Activated CD8-positive, alpha-beta memory T cell treated with anti-CD3 and anti-CD28 coated beads, Interleukin-2, amount 50 U/mL, for 4 hours (primary cell): ENCODE results near the gene SPINT2.
"Not testable (repeated sequence)": the region's sequence is repeated elsewhere in the genome, so short reads cannot be mapped to it uniquely, and the experiment has no call there.

Experiments
- DNase-seq: peaks from one replicate; pipeline ENCODE4 v3.0.0-alpha.2; 2020

The SPINT2 gene

DNA sequence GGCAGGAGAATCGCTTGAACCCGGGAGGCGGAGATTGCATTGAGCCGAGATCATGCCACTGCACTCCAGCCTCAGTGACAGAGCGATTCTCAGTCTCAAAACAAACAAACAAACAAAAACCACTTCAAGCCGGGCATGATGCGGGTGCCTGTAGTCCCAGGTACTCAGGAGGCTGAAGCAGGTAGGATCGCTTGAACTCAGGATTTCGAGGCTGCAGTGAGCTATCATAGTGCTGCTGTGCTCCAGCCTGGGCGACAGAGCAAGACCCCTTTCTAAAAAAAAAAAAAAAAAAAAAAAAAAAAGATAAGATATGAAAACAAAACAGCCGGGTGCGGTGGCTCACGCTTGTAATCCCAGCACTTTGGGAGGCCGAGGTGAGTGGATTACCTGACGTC, 21.1 kb upstream of the SPINT2 start:
- no peak for DNase-seq

DNA sequence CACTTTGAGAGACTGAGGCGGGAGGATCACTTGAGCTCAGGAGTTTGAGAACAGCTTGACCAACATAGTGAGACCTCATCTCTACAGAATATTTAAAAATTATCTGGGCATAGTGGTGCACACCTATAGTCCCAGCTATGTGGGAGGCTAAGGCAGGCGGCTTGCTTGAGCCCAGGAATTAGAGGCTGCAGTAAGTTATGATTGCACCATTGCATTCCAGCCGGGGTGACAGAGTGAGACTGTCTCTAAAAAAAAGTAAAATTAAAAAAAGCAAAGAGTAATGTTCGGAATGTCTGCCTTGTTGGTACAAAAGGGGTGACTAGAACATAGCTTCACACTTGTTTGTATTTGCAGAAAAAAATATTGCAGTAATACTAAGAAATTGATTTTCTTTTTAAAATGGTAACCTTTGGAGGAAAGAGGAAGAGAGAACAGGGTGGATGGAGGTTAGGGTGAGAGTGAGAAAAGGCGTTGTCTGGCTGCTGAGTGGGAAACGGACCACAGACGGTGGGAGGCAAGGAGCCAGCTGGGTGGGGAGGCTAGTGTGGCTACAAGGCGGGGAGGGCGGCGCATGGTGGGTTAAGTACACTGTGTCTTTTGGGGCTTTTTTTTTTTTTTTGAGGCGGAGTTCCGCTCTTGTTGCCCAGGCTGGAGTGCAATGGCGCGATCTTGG, 18.4 kb upstream of the SPINT2 start:
- DNase-seq, result no peak

DNA sequence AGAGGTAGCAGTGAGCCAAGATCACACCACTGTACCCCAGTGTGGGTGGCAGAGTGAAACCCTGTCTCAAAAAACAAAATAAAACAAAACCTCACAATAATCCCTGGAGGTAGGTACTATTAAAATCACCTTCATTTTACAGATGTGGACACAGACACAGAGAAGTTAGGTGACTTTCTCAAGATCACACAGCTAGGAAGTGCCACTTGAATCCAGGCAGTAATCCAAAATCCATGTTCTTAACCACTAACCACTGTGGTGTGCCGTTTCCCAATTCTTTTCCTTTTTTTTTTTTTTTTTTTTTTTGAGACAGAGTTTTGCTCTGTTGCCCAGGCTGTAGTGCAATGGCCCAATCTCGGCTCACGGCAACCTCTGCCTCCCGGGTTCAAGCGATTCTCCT, 17.2 kb upstream of the SPINT2 start:
- DNase-seq, result no peak

DNA sequence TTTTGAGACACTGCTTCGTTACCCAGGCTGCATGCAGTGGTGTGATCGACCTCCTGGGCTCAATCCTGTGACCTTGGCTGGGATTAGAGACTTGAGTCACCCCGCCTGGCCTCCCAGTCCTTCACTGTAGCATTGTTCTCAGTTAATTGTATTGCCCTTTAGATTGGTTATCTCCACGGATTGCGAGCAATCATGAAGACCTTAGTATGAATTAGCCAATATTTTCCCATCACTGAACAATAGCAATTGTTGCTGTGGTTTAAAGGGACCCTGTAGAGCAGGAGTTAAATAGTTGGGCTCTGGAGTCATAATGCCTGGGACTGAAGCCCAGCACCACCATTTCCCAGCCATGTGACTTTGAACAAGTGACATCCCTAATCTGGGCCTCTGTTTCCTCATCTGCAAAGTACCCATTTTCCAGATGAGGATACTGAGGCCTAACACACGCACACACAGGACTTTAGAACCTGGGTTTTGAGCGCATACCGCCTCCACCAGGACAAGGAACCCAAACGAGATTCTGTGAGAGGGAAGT, 16.6 kb upstream of the SPINT2 start:
- DNase-seq, result no peak

DNA sequence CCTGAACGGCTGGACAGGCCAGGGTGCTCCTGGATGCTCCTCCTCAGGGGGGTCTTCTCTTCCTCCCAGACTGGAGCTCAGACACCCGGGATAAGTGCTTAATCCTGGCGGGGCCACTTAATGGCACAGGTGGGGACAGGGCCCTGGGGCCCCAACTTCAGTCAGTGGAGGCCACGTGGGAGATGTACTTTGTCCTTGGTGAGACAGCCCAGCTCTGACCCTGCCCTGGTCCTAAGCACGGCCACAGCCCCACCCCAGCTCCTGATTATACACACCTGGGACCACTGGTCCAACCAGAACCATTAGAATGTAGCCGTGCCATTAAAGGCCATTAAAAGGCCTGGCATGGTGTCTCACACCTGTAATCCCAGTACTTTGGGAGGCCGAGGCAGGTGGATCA, 16.0 kb upstream of the SPINT2 start:
- DNase-seq, result no peak

DNA sequence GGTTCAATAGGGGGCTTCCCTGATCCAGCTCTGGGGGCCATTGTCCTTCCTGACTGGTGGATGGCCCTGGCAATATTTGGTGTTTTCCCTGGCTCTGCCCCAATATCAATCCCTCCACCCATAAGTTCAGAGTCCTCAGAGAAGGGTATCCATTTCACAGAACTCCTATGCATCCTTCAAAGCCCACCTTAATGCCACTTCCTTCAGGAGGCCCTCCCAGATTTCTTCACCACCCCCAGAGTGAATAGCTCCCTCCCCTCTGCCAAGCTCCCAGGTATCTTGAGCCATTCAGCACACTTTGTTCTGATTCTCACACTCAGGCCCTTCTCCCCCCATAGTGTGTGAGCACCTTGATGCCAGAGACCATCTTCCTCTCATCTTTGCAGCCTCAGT, 13.9 kb upstream of the SPINT2 start:
- DNase-seq, result no peak

DNA sequence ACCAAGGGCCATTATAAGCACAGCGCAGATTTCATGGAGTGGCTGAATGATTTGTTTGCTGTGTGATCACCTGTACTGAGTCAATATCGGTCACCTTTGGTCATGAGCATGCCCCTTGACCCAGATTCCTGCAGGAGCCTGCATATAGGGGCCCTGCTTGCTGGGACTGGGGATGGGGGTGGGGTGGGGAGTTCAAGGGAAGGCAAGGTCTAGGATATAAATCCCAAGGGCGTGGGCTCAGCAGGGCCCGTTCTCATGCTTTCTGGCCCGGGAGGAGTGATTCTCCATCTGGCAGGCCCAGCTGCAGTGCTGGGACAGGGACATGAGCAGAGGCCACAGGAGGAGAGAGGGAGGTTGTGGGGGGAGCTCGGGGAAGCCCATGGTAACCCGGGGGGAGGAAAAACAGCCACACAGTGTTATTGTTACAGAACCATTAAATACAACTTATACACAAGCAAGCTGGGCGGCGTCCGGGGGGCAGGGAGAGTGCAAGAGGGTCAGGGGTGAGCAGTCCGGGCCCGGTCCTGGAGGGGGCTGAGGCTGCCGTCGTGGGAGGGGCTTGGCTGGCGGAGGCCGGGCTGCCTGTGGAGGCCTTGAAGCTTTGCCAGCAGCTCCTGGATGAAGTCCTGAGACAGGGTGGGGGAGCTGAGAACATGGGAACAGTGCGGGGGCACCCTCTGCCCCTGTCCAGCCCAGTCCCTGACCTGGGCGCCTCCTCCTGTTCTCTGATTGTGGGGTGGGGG, 13.4 kb upstream of the SPINT2 start:
- DNase-seq, result no peak

DNA sequence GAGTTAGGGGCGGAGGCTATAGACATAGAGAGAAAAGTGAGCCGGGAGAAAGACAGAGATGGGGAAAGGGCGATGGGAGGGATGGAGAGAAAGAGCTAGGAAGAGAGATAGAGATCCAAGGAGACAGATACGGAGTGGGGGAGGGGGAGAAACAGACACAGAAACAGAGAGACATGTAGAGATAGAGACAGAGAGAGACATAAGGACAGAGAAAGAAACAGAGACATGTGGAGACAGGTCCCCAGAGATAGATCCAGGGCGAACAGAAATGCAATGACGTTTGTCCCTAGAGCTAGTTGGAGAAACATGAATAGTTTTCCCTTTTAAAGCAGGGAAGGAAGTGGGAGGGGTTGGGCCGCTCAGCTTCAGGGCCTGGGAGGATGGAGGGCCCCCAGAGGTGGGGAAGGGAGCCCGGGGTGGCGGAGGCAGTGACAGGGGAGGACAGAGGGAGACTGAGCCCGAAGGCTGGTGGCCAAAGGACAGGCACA, 12.8 kb upstream of the SPINT2 start:
- DNase-seq, result no peak

DNA sequence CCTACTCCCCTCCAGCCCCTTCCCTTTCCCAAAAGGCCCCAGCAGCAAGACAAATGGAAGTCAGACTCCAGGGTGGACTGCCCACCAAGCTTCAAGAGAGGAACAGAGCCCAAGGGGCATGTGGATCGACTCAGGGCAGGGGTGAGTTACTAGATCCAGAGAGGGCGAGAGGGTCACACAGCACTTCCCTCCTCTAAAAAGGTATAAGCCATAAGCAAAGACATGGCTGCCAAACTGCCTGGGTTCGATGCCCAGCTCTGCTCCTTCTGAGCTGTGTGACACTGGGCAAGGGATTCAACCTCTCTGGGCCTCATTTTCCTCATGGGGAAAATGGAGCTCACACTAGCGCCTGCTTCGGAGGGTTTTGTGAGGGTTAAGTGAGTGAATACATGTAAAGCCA, 12.0 kb upstream of the SPINT2 start:
- DNase-seq, result no peak

DNA sequence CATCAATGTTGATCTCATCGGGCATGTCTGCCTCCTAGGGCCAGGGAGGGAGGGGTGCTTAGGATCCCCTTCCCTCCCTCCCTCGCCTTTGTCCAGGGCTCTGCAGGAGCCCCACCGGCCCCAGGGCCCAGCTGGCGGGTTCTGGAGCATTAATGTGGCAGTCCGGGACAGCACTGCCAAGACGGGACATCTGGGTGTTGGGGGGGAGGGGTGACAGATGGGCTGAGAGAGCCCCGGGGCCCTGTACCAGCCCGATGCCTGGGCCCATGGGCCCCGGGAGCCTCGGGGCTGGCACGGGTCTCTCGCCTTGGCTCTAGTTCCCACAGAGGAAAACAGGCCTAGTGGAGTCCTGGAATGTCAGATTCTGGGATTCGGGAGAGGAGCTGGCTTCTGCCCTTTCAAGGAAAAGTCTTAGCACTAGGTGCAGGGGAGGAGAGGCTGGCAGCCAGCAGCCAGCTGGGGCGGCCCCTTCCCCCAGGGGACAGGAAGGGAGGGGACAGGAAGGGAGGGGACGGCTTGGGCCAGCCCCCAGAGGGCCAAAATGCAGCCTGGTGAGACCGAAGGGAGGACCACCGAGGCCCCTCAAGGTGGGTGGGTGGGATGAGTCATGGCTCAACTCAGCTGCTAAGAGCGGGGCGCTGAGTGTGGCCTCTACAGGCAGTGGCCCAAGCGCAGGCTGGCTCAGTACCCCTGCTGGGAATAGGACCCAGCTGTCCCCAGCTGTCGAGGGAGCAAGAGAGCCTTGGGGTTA, 11.3 kb upstream of the SPINT2 start:
- DNase-seq, result no peak

DNA sequence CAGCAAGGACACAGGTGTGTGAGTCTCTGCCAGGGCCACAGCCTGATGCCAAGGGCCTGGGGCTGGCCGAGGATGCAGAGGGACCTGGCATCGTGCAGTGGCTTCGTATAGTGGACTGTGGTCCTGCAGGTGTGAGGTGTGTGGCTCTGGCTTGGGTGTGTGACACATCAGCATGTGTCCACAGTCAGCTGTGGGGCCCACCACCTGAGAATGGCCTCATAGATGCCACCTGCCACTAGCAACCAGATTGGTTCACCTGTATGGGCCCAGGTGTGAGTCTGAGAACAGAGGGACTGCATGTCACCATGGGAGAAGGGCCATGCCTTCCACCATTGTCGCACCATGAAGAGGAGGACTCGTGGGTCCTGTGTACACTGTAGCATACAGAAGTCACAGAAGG, 10.6 kb upstream of the SPINT2 start:
- no peak for DNase-seq

DNA sequence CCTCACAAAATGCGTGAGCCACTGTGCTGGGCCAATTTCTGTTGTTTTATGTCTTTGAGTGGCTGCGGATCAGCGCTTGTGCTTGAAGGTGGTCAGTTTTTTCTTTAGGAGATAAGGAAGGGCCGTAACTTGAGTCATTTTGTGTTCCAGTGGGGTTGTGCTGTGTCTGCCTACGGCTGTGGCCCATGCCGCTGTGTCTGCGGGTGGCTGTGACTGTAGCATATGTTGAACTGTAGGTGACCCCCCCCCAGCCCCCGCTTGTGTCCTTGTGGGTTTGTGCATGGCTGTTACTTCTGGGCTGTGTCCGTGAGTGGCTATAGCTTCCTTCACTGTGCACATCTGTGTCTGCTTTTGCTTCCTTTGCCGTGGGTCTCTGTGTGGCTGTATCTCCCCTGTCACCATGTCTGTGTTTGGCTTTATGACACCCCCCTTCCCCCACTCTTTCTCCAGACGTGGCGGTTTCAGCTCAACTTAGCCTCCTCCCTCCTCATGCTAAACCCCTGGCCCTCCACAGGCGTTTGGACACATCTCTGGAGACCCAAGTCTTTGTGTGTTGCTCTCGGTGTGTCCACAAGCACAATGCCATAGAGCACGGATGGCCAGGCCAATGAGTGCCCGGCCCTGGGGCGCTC, 8.9 kb upstream of the SPINT2 start:
- no peak for DNase-seq

DNA sequence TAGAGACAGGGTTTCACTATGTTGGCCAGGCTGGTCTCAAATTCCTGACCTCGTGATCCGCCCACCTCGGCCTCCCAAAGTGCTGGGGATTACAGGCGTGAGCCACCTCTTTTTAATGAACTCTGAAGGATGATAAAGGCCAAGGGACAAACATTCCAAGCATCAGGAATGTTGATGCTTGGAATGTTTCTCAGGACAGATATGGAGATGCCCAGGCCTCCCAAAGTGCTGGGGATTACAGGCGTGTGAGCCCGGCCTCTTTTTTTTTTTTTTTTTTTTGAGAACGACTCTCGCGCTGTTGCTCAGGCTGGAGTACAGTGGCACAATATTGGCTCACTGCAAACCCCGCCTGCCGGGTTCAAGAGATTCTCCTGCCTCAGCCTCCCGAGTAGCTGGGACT, 2.4 kb upstream of the SPINT2 start:
- DNase-seq, result not testable (repeated sequence)

DNA sequence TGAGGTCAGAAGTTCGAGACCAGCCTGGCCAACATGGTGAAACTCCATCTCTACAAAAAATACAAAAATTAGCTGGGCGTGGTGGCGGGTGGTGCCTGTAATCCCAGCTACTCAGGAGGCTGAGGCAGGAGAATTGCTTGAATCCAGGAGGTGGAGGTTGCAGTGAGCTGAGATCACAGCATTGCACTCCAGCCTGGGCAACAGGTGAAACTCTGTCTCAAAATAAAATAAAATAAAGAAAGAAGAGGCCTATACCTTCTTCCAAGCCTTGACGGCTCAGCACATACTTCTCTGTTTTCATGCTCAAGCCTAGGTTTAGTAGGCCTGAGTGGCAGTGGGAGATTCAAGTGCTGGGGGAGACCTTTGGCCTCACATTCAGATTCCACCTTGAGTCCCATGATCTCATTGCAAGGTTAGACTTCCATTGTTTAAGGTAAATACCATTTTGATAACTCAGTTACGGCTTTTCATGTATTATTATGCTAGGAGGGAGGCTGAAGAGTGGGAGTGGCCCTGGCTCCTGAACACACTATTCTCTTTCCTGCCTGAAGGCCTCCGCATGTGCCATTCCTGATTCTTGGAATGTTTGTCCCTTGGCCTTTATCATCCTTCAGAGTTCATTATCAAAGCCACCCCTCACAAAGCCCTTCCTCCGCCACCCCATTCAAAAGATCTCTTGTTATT, 1.6 kb upstream of the SPINT2 start:
- no peak for DNase-seq

DNA sequence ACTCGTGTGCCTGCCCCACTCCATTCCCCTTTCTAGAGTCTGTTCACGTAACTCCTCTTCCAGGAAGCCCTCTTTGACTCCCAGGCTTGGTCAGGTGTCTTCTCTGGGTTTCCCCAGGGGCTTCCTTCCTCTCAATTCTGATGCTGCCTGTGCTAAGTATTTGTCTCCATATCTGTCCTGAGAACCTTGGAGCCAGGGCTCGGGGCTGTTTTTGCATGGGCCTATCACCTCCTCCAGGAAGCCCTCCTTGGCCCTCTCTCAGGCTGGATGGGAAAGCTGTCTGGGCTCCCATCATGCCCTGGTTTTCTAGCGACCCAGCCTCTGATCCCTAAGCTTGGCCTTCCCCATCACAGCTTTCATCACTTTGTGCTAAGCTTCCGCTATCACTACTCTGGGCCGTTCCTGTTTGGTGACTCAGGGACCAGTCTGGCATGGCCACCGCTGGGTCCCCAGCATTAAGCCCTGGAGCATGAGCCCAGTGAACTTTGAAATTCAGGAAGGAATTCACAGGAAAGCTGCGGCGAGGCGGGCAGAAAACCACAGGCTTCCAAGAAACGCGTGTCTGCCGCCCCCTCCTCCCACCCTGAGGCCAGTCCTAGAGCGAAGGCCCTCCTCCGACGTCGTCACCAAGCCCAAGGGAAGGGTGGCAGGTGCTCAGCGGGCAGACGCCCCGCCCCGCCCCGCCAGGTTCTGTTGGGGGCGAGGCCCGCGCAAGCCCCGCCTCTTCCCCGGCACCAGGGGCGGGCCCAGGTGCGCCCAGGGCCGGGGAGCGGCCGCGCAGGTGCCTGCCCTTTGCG, 486 bp upstream of the SPINT2 start:
- DNase-seq, result peak; percentile 74

DNA sequence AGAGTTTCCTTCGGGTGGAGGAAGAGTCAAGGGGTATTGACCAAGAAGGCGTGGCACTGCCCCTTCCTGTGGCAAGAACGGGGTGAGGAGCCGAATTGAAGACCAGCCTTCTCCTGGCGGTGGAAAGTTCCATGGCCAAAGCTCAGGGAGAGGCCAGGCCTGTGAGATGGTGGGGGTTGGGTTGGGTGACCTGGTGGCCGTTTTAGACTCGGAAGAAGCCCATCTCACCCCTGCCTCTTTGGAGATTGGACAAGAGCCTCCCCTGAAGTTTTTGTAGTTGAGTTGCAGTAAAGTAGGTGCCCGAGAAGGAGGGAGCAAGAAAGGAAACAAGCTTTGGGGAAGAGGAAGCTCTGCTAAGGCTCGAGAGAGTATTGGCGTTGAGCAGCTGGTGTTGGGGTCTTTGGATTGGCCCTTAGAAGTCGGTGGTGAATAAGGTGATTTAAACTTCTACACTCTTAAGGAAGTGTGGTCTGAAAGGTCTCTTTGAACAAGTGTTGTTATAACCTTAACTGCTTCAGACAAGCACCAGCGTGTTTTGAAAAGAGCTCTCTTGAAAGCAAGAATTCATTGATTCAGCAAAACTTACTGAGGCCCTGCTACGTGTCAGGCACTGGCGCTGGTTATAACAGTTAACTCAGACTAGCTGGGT, 964 bp downstream of the SPINT2 start:
- no peak for DNase-seq

DNA sequence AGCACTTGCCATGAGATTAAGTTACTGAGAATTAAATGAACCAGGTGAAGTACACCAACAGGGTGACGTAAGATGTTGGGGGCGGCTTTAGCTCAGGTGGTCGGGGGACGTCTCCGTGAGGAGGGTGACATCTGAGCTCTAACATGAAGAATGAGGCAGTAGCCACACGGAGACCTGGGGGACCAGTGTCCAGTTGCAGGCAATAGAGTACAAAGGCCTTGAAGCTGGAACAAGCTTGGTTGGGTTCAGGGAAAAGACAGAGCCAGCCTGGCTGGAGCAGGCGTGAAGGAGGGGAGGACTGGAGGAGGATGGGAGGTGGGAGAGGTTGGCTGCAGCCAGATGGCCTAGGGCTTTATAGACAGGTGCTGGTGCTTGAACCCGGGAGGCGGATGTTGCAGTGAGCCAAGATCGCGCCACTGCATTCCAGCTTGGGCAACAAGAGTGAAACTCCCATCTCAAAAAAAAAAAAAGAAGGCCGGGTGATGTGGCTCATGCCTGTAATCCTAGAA, 1.6 kb downstream of the SPINT2 start:
- no peak for DNase-seq

DNA sequence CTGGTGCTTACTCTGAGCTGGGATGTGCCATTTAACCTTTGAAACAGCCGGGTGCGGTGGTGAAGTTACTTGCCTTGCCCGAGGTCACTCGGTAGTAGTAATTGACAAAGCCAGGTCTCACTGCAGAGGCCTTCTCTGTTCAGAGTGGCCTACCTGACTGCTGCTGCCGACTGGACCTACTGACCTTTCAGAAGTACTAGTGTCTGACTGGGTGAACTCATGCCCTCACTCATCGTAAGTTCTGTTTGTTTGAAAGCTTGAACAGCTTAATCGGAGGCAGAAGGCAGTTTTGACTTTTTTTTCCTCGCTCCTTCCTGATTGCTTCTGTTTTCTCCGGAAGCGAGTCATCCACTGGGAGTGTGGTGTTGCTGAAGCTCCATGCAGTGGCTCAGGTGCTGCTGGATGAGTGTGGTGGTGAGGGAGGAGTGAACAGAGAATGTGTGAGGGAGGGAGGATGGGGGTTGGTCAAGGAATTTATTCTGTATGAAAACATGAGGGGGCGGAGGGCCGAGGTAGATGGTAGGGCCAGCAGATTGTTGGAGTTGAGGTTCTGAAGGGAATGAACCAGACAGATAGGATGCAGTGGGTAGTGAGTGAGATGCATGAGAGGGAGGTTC, 2.7 kb downstream of the SPINT2 start:
- no peak for DNase-seq

DNA sequence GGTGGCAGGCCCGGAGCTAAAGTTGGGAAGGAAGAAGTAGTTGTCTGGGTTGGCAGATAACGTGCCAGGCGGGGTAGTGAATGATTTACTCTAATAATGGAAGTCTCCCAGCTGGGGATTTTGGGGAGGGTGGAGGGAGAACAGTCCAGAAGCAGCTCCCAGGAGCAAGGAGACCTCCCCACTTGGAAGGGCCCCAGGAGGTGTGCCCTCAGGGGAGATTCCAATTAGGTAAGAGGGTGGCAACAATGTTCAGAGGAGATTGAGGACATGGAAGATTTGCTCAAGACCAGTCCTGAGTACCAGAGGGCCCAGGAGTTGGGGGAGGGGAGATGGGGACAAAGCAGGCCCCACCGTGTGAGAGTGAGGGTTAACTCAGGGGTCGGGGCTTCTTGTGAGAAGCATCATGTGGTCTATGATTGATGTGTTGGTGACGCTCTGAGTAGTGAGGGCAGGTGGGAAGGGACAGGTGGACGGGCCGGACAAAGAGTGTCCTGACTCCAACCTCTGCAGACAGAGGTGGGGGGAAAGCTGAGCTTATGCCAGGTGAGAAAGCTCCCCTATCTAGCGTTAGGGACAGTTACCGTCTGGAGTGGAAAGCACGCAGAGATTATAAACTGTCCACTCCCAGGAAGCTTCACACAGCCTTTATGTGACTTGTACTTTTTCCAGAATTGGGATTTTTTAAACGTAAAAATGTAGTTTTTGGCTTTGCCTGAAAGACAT, 3.5 kb downstream of the SPINT2 start:
- no peak for DNase-seq

DNA sequence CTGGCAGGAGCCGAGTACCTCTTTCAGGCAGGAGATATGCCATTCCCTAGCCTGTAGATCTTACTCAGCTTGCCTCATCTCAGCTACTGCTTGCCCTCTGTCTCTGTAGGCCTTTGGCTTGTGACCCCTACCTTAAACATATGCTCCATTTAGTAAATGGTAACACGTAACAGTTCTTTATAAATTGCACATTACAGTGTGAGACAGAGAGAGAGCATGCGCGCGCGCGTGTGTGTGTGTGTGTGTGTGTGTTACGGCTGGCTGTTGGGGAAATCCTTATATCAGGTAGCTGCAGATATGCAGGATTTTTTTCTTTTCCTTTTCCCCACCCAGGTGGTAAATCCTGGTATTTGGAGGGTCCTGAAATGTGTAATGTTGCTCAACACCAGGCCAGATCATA, 4.2 kb downstream of the SPINT2 start:
- no peak for DNase-seq
